Ovary (tissue), 3 donors: ENCODE results near the gene DRD4.

Experiments used
- EP300 ChIP-seq: sonication (generic); formaldehyde crosslinking; IDR thresholded peaks from one replicate; pipeline ENCODE4 v1.6.1; 2017; ENCODE audit warnings: antibody characterized with exemption
- TF ChIP-seq, protein P1 (sequence below), 3 donors: fragments of 450-650 bp in 2 of 3; fragments of 200-600 bp in 1 of 3; IDR thresholded peaks; one replicate each; pipeline versions ENCODE4 v1.5.1 to v1.8.0; 2016 to 2022; ENCODE audit warnings: antibody characterized with exemption in 3 of 3, mild to moderate bottlenecking in 1 of 3
- donor health status: DM: no; HTN: no; CAD: no.

- TF ChIP-seq, protein P1, sequence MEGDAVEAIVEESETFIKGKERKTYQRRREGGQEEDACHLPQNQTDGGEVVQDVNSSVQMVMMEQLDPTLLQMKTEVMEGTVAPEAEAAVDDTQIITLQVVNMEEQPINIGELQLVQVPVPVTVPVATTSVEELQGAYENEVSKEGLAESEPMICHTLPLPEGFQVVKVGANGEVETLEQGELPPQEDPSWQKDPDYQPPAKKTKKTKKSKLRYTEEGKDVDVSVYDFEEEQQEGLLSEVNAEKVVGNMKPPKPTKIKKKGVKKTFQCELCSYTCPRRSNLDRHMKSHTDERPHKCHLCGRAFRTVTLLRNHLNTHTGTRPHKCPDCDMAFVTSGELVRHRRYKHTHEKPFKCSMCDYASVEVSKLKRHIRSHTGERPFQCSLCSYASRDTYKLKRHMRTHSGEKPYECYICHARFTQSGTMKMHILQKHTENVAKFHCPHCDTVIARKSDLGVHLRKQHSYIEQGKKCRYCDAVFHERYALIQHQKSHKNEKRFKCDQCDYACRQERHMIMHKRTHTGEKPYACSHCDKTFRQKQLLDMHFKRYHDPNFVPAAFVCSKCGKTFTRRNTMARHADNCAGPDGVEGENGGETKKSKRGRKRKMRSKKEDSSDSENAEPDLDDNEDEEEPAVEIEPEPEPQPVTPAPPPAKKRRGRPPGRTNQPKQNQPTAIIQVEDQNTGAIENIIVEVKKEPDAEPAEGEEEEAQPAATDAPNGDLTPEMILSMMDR (IDR thresholded peaks at IDR 0.05): no peak
- TF ChIP-seq EP300: no peak
Measured at GRCh38 chr11:655036-655726, 18.1 kb downstream of the DRD4 start.
